SU-DHL-6 (cell line): ENCODE data around the gene SLC34A3.

Experiments used
- H2AFZ ChIP-seq: fragments of 200-600 bp; sonication (generic); 2 replicates; pipeline ENCODE4 v1.6.1; 2014; ENCODE audit warnings: low read depth, mild to moderate bottlenecking, moderate library complexity, mixed read lengths, antibody characterized with exemption, low read length; ENCODE audit not compliant: severe bottlenecking
- H3F3A ChIP-seq: fragments of 200-600 bp; shearing (Covaris generic); 2 replicates; pipeline ENCODE4 v1.6.0; 2016; ENCODE audit warnings: antibody characterized with exemption, mild to moderate bottlenecking; ENCODE audit not compliant: insufficient read depth
- H3K27ac ChIP-seq: fragments of 200-600 bp; sonication (generic); 2 replicates; pipeline ENCODE4 v1.5.1; 2016; ENCODE audit warnings: low read depth, mild to moderate bottlenecking, low read length, moderate library complexity, mixed read lengths
- H3K27me3 ChIP-seq: fragments of 200-600 bp; sonication (generic), shearing (Covaris generic); 2 replicates; pipeline ENCODE4 v1.6.0; 2014; ENCODE audit warnings: mild to moderate bottlenecking, low read length
- H3K36me3 ChIP-seq: fragments of 200-600 bp; sonication (generic); 2 replicates; pipeline ENCODE4 v1.6.1; 2014; ENCODE audit warnings: mild to moderate bottlenecking, low read length, mixed read lengths
- H3K4me2 ChIP-seq: fragments of 300-600, 200-600 bp; shearing (Covaris generic), sonication (generic); 2 replicates; pipeline ENCODE4 v1.6.0; 2014; ENCODE audit warnings: low read length, low read depth, mild to moderate bottlenecking; ENCODE audit not compliant: poor library complexity, severe bottlenecking
- H3K4me3 ChIP-seq: fragments of 200-600 bp; sonication (generic); 2 replicates; pipeline ENCODE4 v1.5.1; 2014; ENCODE audit warnings: antibody characterized with exemption, low read length, mild to moderate bottlenecking, mixed read lengths; ENCODE audit not compliant: insufficient read depth, poor library complexity, severe bottlenecking
- H3K79me2 ChIP-seq: fragments of 200-600 bp; sonication (generic); 2 replicates; pipeline ENCODE4 v1.6.1; 2014; ENCODE audit warnings: mild to moderate bottlenecking, low read length, moderate library complexity; ENCODE audit not compliant: insufficient read depth
- H3K9ac ChIP-seq: fragments of 200-600 bp; sonication (generic); 2 replicates; pipeline ENCODE4 v1.7.0; 2014; ENCODE audit warnings: mild to moderate bottlenecking, low read length
- H3K9me2 ChIP-seq: fragments of 200-600 bp; sonication (generic); replicated peaks from 2 replicates; pipeline ENCODE4 v1.6.1; 2014; ENCODE audit warnings: low read length; ENCODE audit not compliant: insufficient read depth
- H3K9me3 ChIP-seq: fragments of 200-600 bp; sonication (generic); 2 replicates; pipeline ENCODE4 v1.6.1; 2014; ENCODE audit warnings: low read length, mixed read lengths; ENCODE audit not compliant: insufficient read depth
- H4K20me1 ChIP-seq: fragments of 200-600 bp; sonication (generic); 2 replicates; pipeline ENCODE4 v1.6.1; 2014; ENCODE audit warnings: low read depth, mild to moderate bottlenecking, antibody characterized with exemption, low read length, moderate library complexity, mixed read lengths
- EZH2phosphoT487 ChIP-seq: fragments of 200-600 bp; sonication (generic), shearing (Covaris generic); conservative IDR thresholded peaks from 2 replicates; pipeline ENCODE4 v1.6.1; 2018; ENCODE audit warnings: mild to moderate bottlenecking, antibody characterized with exemption, low read length, moderate library complexity, mixed read lengths
- TF ChIP-seq, protein P1 (sequence below): fragments of 200-600 bp; sonication (generic); IDR thresholded peaks from one replicate; pipeline ENCODE4 v1.5.1; 2017; ENCODE audit warnings: antibody characterized with exemption, mild to moderate bottlenecking, low read length, moderate library complexity; ENCODE audit not compliant: insufficient read depth, poor library complexity, severe bottlenecking

Gene SLC34A3

DNA sequence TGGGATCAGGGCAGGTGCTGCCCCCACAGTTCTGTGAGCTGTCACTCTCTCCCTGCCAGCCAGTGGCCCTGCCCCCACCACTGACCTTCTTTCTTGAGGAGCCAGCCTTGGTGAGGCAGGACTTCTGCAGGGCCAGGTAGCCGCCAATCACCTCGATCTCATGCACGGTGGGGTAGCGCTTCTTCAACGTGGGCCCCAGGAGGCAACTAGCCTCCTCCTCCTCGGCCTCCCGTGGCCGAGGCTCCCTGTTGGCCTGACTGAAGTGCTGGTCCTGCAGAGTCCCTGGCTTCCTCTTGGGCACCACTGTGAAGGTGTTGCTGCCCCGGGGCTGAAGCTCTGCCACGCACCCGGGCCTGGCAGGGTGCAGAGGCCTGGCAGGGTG lies 31.8 kb upstream of the SLC34A3 start:
- H3K36me3 ChIP-seq: no peaks in the 10 kb centered on the region
- H3K9me2 ChIP-seq: no peaks in the 10 kb centered on the region
- H2AFZ ChIP-seq: no peak overlapping the region
- peak overlapping the region; percentile 59 for H3K4me2 ChIP-seq
- H3K9ac ChIP-seq: no peak overlapping the region
- no peak overlapping the region for H3K27ac ChIP-seq
- H3K9me3 ChIP-seq: no peaks in the 10 kb centered on the region
- TF ChIP-seq EZH2phosphoT487: no peak
- TF ChIP-seq, protein P1, sequence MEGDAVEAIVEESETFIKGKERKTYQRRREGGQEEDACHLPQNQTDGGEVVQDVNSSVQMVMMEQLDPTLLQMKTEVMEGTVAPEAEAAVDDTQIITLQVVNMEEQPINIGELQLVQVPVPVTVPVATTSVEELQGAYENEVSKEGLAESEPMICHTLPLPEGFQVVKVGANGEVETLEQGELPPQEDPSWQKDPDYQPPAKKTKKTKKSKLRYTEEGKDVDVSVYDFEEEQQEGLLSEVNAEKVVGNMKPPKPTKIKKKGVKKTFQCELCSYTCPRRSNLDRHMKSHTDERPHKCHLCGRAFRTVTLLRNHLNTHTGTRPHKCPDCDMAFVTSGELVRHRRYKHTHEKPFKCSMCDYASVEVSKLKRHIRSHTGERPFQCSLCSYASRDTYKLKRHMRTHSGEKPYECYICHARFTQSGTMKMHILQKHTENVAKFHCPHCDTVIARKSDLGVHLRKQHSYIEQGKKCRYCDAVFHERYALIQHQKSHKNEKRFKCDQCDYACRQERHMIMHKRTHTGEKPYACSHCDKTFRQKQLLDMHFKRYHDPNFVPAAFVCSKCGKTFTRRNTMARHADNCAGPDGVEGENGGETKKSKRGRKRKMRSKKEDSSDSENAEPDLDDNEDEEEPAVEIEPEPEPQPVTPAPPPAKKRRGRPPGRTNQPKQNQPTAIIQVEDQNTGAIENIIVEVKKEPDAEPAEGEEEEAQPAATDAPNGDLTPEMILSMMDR: no peak
- no peaks in the 10 kb centered on the region for H4K20me1 ChIP-seq
- no peaks in the 10 kb centered on the region for H3K27me3 ChIP-seq
- H3F3A ChIP-seq: peaks cover 12% of the 10 kb centered on the region
- H3K4me3 ChIP-seq: no peak overlapping the region
- peaks cover 1% of the 10 kb centered on the region for H3K79me2 ChIP-seq

DNA sequence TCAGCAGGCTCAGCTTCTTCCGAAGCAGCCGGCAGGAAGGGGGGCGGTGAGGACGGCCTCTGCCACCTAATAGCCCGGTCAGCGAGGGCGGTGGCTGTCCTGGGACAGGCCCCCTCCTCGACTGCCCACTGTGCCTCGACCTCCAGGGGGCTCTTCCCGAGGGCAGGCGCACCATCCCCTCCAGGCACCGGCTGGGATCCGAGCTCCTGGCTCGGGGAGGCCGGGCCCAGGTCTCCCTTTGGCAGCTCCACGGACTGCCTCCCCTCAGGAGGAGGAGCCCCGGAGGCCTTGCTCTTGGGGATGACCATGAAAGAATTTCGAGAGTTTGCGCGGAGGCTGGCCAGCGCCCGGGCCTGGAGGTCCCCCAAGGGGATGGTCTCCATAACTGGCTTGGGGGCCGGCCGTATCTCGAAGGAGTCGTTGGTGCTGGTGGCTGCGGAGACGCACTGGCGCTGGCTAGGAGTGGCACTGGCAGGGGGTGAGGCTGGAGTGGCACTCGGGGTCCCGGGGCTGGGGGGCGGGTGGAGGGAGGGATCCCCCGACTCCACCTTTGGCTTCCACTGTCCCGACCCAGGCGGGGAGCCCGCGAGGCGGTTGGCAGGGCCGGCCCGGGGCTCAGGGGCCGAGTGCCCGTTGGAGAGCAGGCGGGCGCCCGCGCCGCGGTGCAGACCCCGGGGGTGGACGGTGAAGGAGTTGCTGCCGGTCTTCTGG lies 31.1 kb upstream of the SLC34A3 start:
- Histone ChIP-seq H4K20me1 (no peaks in the 10 kb centered on the region), H3K36me3 (no peaks in the 10 kb centered on the region), H3F3A (peaks cover 12% of the 10 kb centered on the region), H3K4me3 (peak overlapping the region; percentile 39), H3K4me2 (peak overlapping the region; percentile 59), H3K9ac (peak overlapping the region; percentile 46; the same call in 1 of the 2 replicates), H3K9me3 (no peaks in the 10 kb centered on the region), H3K27ac (no peak overlapping the region), H3K79me2 (peaks cover 8% of the 10 kb centered on the region), H2AFZ (no peak overlapping the region), H3K27me3 (no peaks in the 10 kb centered on the region), H3K9me2 (no peaks in the 10 kb centered on the region)
- TF ChIP-seq, protein P1: no peak
- TF ChIP-seq EZH2phosphoT487: no peak

- H2AFZ ChIP-seq: no peak within 1 kb of the TSS
- peaks cover 12% of the 10 kb centered on the region for H3F3A ChIP-seq
- peaks cover 15% of the 10 kb centered on the region for H3K79me2 ChIP-seq
- H3K4me2 ChIP-seq: peak within 1 kb of the TSS; percentile 69
- H4K20me1 ChIP-seq: no peaks in the 10 kb centered on the region
- H3K4me3 ChIP-seq: peak within 1 kb of the TSS; percentile 68
- no peak for TF ChIP-seq EZH2phosphoT487
- TF ChIP-seq, protein P1: no peak
- no peaks in the 10 kb centered on the region for H3K27me3 ChIP-seq
- no peaks in the 10 kb centered on the region for H3K9me2 ChIP-seq
- peak within 1 kb of the TSS; percentile 80 for H3K9ac ChIP-seq
- no peaks in the 10 kb centered on the region for H3K36me3 ChIP-seq
- peak within 1 kb of the TSS; percentile 62 for H3K27ac ChIP-seq
- H3K9me3 ChIP-seq: no peaks in the 10 kb centered on the region
Measured at GRCh38 chr9:137200311-137201204, 30.1 kb upstream of the SLC34A3 start, which contains the start of gene TPRN. Gene TPRN (minus strand): TSS chr9:137200741. CDS start chr9:137200711, 30 bp downstream.
